B cell (primary cell): Measurements from ENCODE around the gene FIBCD1. TPM values are rescaled to one million over a fixed set of nuclear protein-coding genes. Genes with fewer than 3 reads are reported as not detected.

ENCODE experiments used
- ATAC-seq: fragments of 200-7000 bp; cut with Tn5 transposase; one replicate; pipeline ENCODE4 v1.10.0; 2021; ENCODE audit warnings: low read depth, mild to moderate bottlenecking, moderate number of reproducible peaks, moderate library complexity
- CTCF ChIA-PET: fragments of 350-600 bp; sonication (Branson Sonifier 250); formaldehyde crosslinking; loops from one replicate; lab custom pipeline; 2021; ENCODE audit warnings: antibody characterized with exemption, inconsistent platforms; lab: Charles Lee
- POLR2A ChIA-PET: fragments of 350-600 bp; sonication (Branson Sonifier 250); formaldehyde crosslinking; loops from one replicate; lab custom pipeline; 2021; ENCODE audit warnings: antibody characterized with exemption; lab: Charles Lee
- DNase-seq: peaks from one replicate; pipeline ENCODE4 v3.0.0; 2013
- H2AFZ ChIP-seq: 2 replicates; pipeline ENCODE4 v1.6.1; 2012; ENCODE audit warnings: mild to moderate bottlenecking, low read depth, low read length; ENCODE audit not compliant: insufficient read depth, poor library complexity, severe bottlenecking
- H3K27ac ChIP-seq, 2 donors: 1 replicate in 1 of 2; 2 replicates in 1 of 2; pipeline ENCODE4 v1.5.1; 2012 to 2013; ENCODE audit warnings: low read length in 2 of 2, mild to moderate bottlenecking in 2 of 2, moderate library complexity in 1 of 2
- H3K27me3 ChIP-seq, 4 experiments: fragments of 200-600 bp in 1 of 4; sonication (generic) in 1 of 4; replicated peaks in 1 of 4; 1 replicate in 2 of 4; 2 replicates in 2 of 4; pipeline versions ENCODE4 v1.6.1 to v1.7.0; 2013 to 2016; ENCODE audit warnings: low read length in 3 of 4, mild to moderate bottlenecking in 2 of 4, mixed read lengths in 1 of 4, moderate library complexity in 1 of 4; ENCODE audit not compliant: insufficient read depth in 4 of 4, control insufficient read depth in 3 of 4; ENCODE audit errors: control extremely low read depth in 1 of 4
- H3K36me3 ChIP-seq, 2 experiments: replicated peaks in 1 of 2; 1 replicate in 1 of 2; 2 replicates in 1 of 2; pipeline versions ENCODE4 v1.6.1 to v1.7.1; 2013; ENCODE audit warnings: low read length in 1 of 2; ENCODE audit not compliant: insufficient read depth in 2 of 2, control insufficient read depth in 1 of 2; ENCODE audit errors: control extremely low read depth in 1 of 2, extremely low read depth in 1 of 2
- H3K4me1 ChIP-seq, 2 donors: fragments of 200-600 bp in 1 of 2; sonication (generic) in 1 of 2; 1 replicate in 1 of 2; 2 replicates in 1 of 2; pipeline versions ENCODE4 v1.5.1 to v1.6.1; 2013 to 2017; ENCODE audit warnings: low read length in 2 of 2; ENCODE audit not compliant: control insufficient read depth in 2 of 2, insufficient read depth in 2 of 2
- H3K4me2 ChIP-seq: replicated peaks from 2 replicates; pipeline ENCODE3; 2012; ENCODE audit warnings: mild to moderate bottlenecking, low read depth, low read length; ENCODE audit not compliant: poor library complexity, severe bottlenecking
- H3K4me3 ChIP-seq, 5 experiments: fragments of 200-600 bp in 1 of 5; sonication (generic) in 1 of 5; 1 replicate in 3 of 5; 2 replicates in 2 of 5; pipeline versions ENCODE4 v1.5.1 to v1.7.0; 2011 to 2016; ENCODE audit warnings: low read length in 4 of 5, mild to moderate bottlenecking in 4 of 5, low read depth in 2 of 5, control low read depth in 1 of 5, moderate library complexity in 1 of 5; ENCODE audit not compliant: insufficient read depth in 1 of 5; ENCODE audit errors: control extremely low read depth in 1 of 5, extremely low read depth in 1 of 5
- H3K79me2 ChIP-seq: fragments of 200-600 bp; sonication (generic); one replicate; pipeline ENCODE4 v1.6.0; 2016; ENCODE audit warnings: low read length; ENCODE audit not compliant: control insufficient read depth, insufficient read depth
- H3K9ac ChIP-seq: fragments of 200-600 bp; sonication (generic); 2 replicates; pipeline ENCODE4 v1.6.1; 2017; ENCODE audit warnings: mild to moderate bottlenecking, low read length, moderate library complexity
- H3K9me3 ChIP-seq, 3 donors: one replicate each; pipeline versions ENCODE4 v1.6.1 to v1.7.1; 2013; ENCODE audit warnings: low read length in 2 of 3; ENCODE audit not compliant: control insufficient read depth in 2 of 3, insufficient read depth in 1 of 3; ENCODE audit errors: control extremely low read depth in 1 of 3
- H4K20me1 ChIP-seq: 2 replicates; pipeline ENCODE4 v1.6.0; 2012; ENCODE audit warnings: mild to moderate bottlenecking, low read length; ENCODE audit not compliant: insufficient read depth, control insufficient read depth, poor library complexity, severe bottlenecking
- H3K27ac Mint-ChIP-seq: one replicate; pipeline ENCODE4 v1.8.0; 2021; ENCODE audit warnings: mixed read lengths
- H3K27me3 Mint-ChIP-seq: one replicate; pipeline ENCODE4 v1.8.0; 2021; ENCODE audit warnings: mixed read lengths
- H3K4me1 Mint-ChIP-seq: one replicate; pipeline ENCODE4 v1.8.0; 2021; ENCODE audit warnings: mixed read lengths
- H3K4me3 Mint-ChIP-seq: one replicate; pipeline ENCODE4 v1.8.0; 2021; ENCODE audit warnings: mixed read lengths
- H3K9me3 Mint-ChIP-seq: one replicate; pipeline ENCODE4 v1.8.0; 2022; ENCODE audit warnings: mixed read lengths; ENCODE audit not compliant: insufficient read depth
- EZH2 ChIP-seq: IDR thresholded peaks from 2 replicates; pipeline ENCODE4 v1.6.1; 2012; ENCODE audit warnings: borderline replicate concordance, low read depth, mild to moderate bottlenecking, moderate library complexity, low read length; ENCODE audit not compliant: insufficient read depth, poor library complexity, severe bottlenecking
- WGBS: methylation state at CpG from one replicate; pipeline ENCODE4 v1.1.5; 2013; ENCODE audit warnings: missing lambda C conversion rate; ENCODE audit not compliant: insufficient coverage; 5-methylcytosine and 5-hydroxymethylcytosine counted together
- intact Hi-C: fragments of 100-400 bp; cut with micrococcal nuclease; formaldehyde crosslinking; loops from one replicate; pipeline ENCODE4 v1.10.0; 2022
- polyA plus RNA-seq: library from polyadenylated mRNA; depleted of rRNA; stranded (reverse); fragments of >200 nt; gene quantifications from 2 replicates; pipeline ENCODE4 v1.2.3, GENCODE V29; 2012
- total RNA-seq, 2 donors: library from RNA; stranded (reverse); fragments of 120-200 nt in 1 of 2; gene quantifications; 1 replicate in 1 of 2; 2 replicates in 1 of 2; pipeline versions ENCODE4 v1.2.3 to v1.2.4, GENCODE V29; 2013 to 2022
- TF ChIP-seq, protein P1 (sequence below): fragments of 200-600 bp; IDR thresholded peaks from one replicate; pipeline ENCODE4 v1.8.0; 2022; ENCODE audit warnings: antibody characterized with exemption, mild to moderate bottlenecking

FIBCD1 gene
- total and polyA plus RNA-seq, 2 donors (not counting 1 experiment from before 2014, with no cell fraction given) = not detected

- peaks cover 20% of the 10 kb centered on the region for H3K4me1 Mint-ChIP-seq
- Histone ChIP-seq H3K36me3 (no peaks in the 10 kb centered on the region), H3K9ac (no peak overlapping the region), H2AFZ (no peak overlapping the region), H3K4me3 (no peak overlapping the region), H3K27me3 (peaks cover 0 to 59% (median 33%) of the 10 kb centered on the region in 4 experiments), H3K4me2 (no peak overlapping the region), H4K20me1 (no peaks in the 10 kb centered on the region), H3K9me3 (peaks cover 0 to 3% (median 0%) of the 10 kb centered on the region in 3 donors), H3K4me1 (peaks cover 7 to 14% of the 10 kb centered on the region in 2 donors), H3K79me2 (no peaks in the 10 kb centered on the region), H3K27ac (no peak overlapping the region)
- ChIA-PET CTCF (interaction anchor here (0.6 to 1.6 kb wide), 2 partner anchors 113 to 449 kb away, joined by 5 read pairs; no protein-coding TSS in a partner anchor), POLR2A (no interaction called here)
- H3K27me3 Mint-ChIP-seq = peaks cover 49% of the 10 kb centered on the region
- DNase-seq = no peak
- no peak for TF ChIP-seq EZH2
- TF ChIP-seq, protein P1, sequence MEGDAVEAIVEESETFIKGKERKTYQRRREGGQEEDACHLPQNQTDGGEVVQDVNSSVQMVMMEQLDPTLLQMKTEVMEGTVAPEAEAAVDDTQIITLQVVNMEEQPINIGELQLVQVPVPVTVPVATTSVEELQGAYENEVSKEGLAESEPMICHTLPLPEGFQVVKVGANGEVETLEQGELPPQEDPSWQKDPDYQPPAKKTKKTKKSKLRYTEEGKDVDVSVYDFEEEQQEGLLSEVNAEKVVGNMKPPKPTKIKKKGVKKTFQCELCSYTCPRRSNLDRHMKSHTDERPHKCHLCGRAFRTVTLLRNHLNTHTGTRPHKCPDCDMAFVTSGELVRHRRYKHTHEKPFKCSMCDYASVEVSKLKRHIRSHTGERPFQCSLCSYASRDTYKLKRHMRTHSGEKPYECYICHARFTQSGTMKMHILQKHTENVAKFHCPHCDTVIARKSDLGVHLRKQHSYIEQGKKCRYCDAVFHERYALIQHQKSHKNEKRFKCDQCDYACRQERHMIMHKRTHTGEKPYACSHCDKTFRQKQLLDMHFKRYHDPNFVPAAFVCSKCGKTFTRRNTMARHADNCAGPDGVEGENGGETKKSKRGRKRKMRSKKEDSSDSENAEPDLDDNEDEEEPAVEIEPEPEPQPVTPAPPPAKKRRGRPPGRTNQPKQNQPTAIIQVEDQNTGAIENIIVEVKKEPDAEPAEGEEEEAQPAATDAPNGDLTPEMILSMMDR = no peak
- no peaks in the 10 kb centered on the region for H3K9me3 Mint-ChIP-seq
- H3K4me3 Mint-ChIP-seq = no peak overlapping the region
- intact Hi-C loops = no loop called here
- 33% methylated on average over 17 of the region's 26 CpGs for WGBS
- no peak overlapping the region for H3K27ac Mint-ChIP-seq
- no peak for ATAC-seq
These were observed 5.7 kb downstream of the FIBCD1 start for GRCh38 chr9:130933114-130934046.
